Tibial nerve (tissue), 4 donors: ENCODE measurements around the gene DPF1. TPM values are rescaled to one million over a fixed set of nuclear protein-coding genes. Genes with fewer than 3 reads are reported as not detected.

Source experiments
- DNase-seq, 2 donors: peaks; one replicate each; pipeline ENCODE4 v3.0.0-alpha.2; 2019; ENCODE audit warnings: low spot score in 2 of 2
- H3K27ac ChIP-seq, 4 donors: fragments of 200-600 bp; sonication (generic) in 3 of 4; one replicate each; pipeline ENCODE4 v1.5.1; 2017 to 2019; ENCODE audit warnings: mild to moderate bottlenecking in 1 of 4
- H3K27me3 ChIP-seq, 2 donors: fragments of 200-600 bp; sonication (generic) in 1 of 2; one replicate each; pipeline versions ENCODE4 v1.5.1 to v1.6.0; 2017 to 2019
- H3K36me3 ChIP-seq, 3 donors: fragments of 200-600 bp; sonication (generic); one replicate each; pipeline ENCODE4 v1.5.1; 2018 to 2019
- H3K4me1 ChIP-seq, 4 donors: fragments of 200-600 bp; sonication (generic) in 3 of 4; one replicate each; pipeline ENCODE4 v1.5.1; 2017 to 2019
- H3K4me3 ChIP-seq, 4 donors: fragments of 200-600 bp; sonication (generic) in 3 of 4; one replicate each; pipeline ENCODE4 v1.5.1; 2017 to 2019; ENCODE audit warnings: mild to moderate bottlenecking in 1 of 4, moderate library complexity in 1 of 4
- H3K9me3 ChIP-seq, 4 donors: fragments of 200-600 bp; sonication (generic) in 3 of 4; one replicate each; pipeline ENCODE4 v1.5.1; 2017 to 2019
- CTCF ChIP-seq, 5 experiments: fragments of 200-600 bp in 3 of 5; fragments of 450-650 bp in 2 of 5; sonication (generic) in 3 of 5; IDR thresholded peaks; one replicate each; pipeline ENCODE4 v1.5.1; 2016 to 2019; ENCODE audit warnings: antibody characterized with exemption in 5 of 5, mild to moderate bottlenecking in 3 of 5, moderate library complexity in 2 of 5
- EP300 ChIP-seq, 2 donors: sonication (generic); formaldehyde crosslinking; IDR thresholded peaks; one replicate each; pipeline ENCODE4 v1.6.1; 2017; ENCODE audit warnings: antibody characterized with exemption in 2 of 2, mild to moderate bottlenecking in 1 of 2
- POLR2A ChIP-seq, 2 donors: fragments of 450-650 bp; IDR thresholded peaks; one replicate each; pipeline ENCODE4 v1.6.1; 2017; ENCODE audit warnings: antibody characterized with exemption in 2 of 2, mild to moderate bottlenecking in 2 of 2, moderate library complexity in 2 of 2
- WGBS, 2 donors: methylation state at CpG; one replicate each; pipeline ENCODE4 v1.1.5; 2018; 5-methylcytosine and 5-hydroxymethylcytosine counted together
- total RNA-seq, 4 donors: library from RNA; depleted of rRNA; stranded (reverse); fragments of >200 nt; gene quantifications; one replicate each; pipeline ENCODE4 v1.1.0, GENCODE V29; 2016

Gene DPF1
- total RNA-seq, 4 donors from 2014 or later = not detected

GRCh38 chr19:38204096-38204495 lies 19.9 kb downstream of the DPF1 start:
- WGBS, 2 donors = 93 to 97% methylated on average over 7 to 8 of the region's 8 CpGs
- Histone ChIP-seq H3K27me3 (peaks cover 0 to 9% of the 10 kb centered on the region in 2 donors), H3K9me3 (no peaks in the 10 kb centered on the region), H3K4me3 (no peak overlapping the region), H3K36me3 (peaks cover 0 to 83% (median 5%) of the 10 kb centered on the region in 3 donors), H3K27ac (no peak overlapping the region), H3K4me1 (peaks cover 0 to 5% (median 1%) of the 10 kb centered on the region in 4 donors)
- no peak for DNase-seq
- no peak for TF ChIP-seq EP300 (IDR thresholded peaks at IDR 0.05)

- Histone ChIP-seq H3K4me3 (no peak overlapping the region), H3K27me3 (peaks cover 0 to under 1% of the 10 kb centered on the region in 2 donors), H3K36me3 (peaks cover 0 to 92% (median 5%) of the 10 kb centered on the region in 3 donors), H3K27ac (no peak overlapping the region), H3K4me1 (no peaks in the 10 kb centered on the region), H3K9me3 (no peaks in the 10 kb centered on the region)
- no peak for DNase-seq
- TF ChIP-seq EP300 (IDR thresholded peaks at IDR 0.05) (no peak), POLR2A (IDR thresholded peaks at IDR 0.05) (no peak), CTCF (IDR thresholded peaks at IDR 0.05) (no peak)
- 83 to 91% methylated on average over 8 to 13 of the region's 13 CpGs for WGBS, 2 donors
Measured at GRCh38 chr19:38203197-38203596, 20.8 kb downstream of the DPF1 start.

GRCh38 chr19:38202504-38202903 lies 21.5 kb downstream of the DPF1 start:
- no peaks in the 10 kb centered on the region for H3K9me3 ChIP-seq
- TF ChIP-seq CTCF (IDR thresholded peaks at IDR 0.05) (no peak), POLR2A (IDR thresholded peaks at IDR 0.05) (no peak), EP300 (IDR thresholded peaks at IDR 0.05) (no peak)
- no peak overlapping the region for H3K4me3 ChIP-seq
- WGBS, 2 donors = 93 to 94% methylated on average over 14 of the region's 14 CpGs
- no peaks in the 10 kb centered on the region for H3K27me3 ChIP-seq
- H3K36me3 ChIP-seq = peaks cover 0 to 97% (median 5%) of the 10 kb centered on the region in 3 donors
- no peaks in the 10 kb centered on the region for H3K4me1 ChIP-seq
- no peak overlapping the region for H3K27ac ChIP-seq
- no peak for DNase-seq

GRCh38 chr19:38201731-38202130 lies 22.3 kb downstream of the DPF1 start:
- no peak overlapping the region for H3K4me3 ChIP-seq
- H3K36me3 ChIP-seq = peaks cover 0 to 97% (median 5%) of the 10 kb centered on the region in 3 donors
- no peak for DNase-seq
- WGBS, 2 donors = 85 to 86% methylated on average over 14 to 15 of the region's 15 CpGs
- H3K9me3 ChIP-seq = no peaks in the 10 kb centered on the region
- no peak overlapping the region for H3K27ac ChIP-seq
- no peaks in the 10 kb centered on the region for H3K4me1 ChIP-seq
- TF ChIP-seq EP300 (IDR thresholded peaks at IDR 0.05) (no peak), POLR2A (IDR thresholded peaks at IDR 0.05) (no peak), CTCF (IDR thresholded peaks at IDR 0.05) (no peak)
- H3K27me3 ChIP-seq = no peaks in the 10 kb centered on the region

- H3K4me3 ChIP-seq = no peak overlapping the region
- TF ChIP-seq EP300 (IDR thresholded peaks at IDR 0.05) (no peak), POLR2A (IDR thresholded peaks at IDR 0.05) (no peak)
- no peak overlapping the region for H3K27ac ChIP-seq
- no peak for DNase-seq
- no peaks in the 10 kb centered on the region for H3K4me1 ChIP-seq
- H3K27me3 ChIP-seq = no peaks in the 10 kb centered on the region
- H3K9me3 ChIP-seq = no peaks in the 10 kb centered on the region
- peaks cover 0 to 98% (median 5%) of the 10 kb centered on the region in 3 donors for H3K36me3 ChIP-seq
- 90 to 95% methylated on average over 11 of the region's 11 CpGs for WGBS, 2 donors
Measured at GRCh38 chr19:38199340-38199739, 24.7 kb downstream of the DPF1 start.

- Histone ChIP-seq H3K27ac (no peak overlapping the region), H3K4me1 (no peaks in the 10 kb centered on the region), H3K36me3 (peaks cover 0 to 98% (median 5%) of the 10 kb centered on the region in 3 donors), H3K4me3 (no peak overlapping the region), H3K27me3 (no peaks in the 10 kb centered on the region), H3K9me3 (no peaks in the 10 kb centered on the region)
- TF ChIP-seq CTCF (IDR thresholded peaks at IDR 0.05) = no peak
- no peak for TF ChIP-seq EP300 (IDR thresholded peaks at IDR 0.05)
- no peak for TF ChIP-seq POLR2A (IDR thresholded peaks at IDR 0.05)
- no peak for DNase-seq
- WGBS, 2 donors = 91% methylated on average over 25 of the region's 25 CpGs
Measured at GRCh38 chr19:38197937-38198704, 25.9 kb downstream of the DPF1 start.
